H9 (cell line): ENCODE measurements around the gene ACADS. TPM values are rescaled to one million over a fixed set of nuclear protein-coding genes. Genes with fewer than 3 reads are reported as not detected.

Experiments used
- DNase-seq: peaks from one replicate; pipeline ENCODE4 v3.0.0-alpha.2; 2017
- H2AFZ ChIP-seq: one replicate; pipeline ENCODE4 v1.6.1; 2013; ENCODE audit warnings: mild to moderate bottlenecking, low read length, control low read depth, moderate library complexity
- H2AK5ac ChIP-seq: 2 replicates; pipeline ENCODE4 v1.6.1; 2013; ENCODE audit warnings: low read length, control low read depth, mixed read lengths; ENCODE audit not compliant: insufficient read length
- H2BK120ac ChIP-seq: one replicate; pipeline ENCODE4 v1.6.1; 2013; ENCODE audit warnings: low read depth, mild to moderate bottlenecking, low read length, control low read depth, inconsistent platforms; ENCODE audit not compliant: poor library complexity, severe bottlenecking
- H2BK12ac ChIP-seq: 2 replicates; pipeline ENCODE4 v1.6.1; 2013; ENCODE audit warnings: low read length, control low read depth, mixed read lengths, low read depth; ENCODE audit not compliant: insufficient read length
- H2BK15ac ChIP-seq: 2 replicates; pipeline ENCODE4 v1.6.1; 2013; ENCODE audit warnings: low read depth, low read length, control low read depth
- H2BK20ac ChIP-seq: one replicate; pipeline ENCODE4 v1.6.1; 2013; ENCODE audit warnings: low read depth, mild to moderate bottlenecking, low read length, control low read depth, inconsistent platforms; ENCODE audit not compliant: poor library complexity, severe bottlenecking
- H2BK5ac ChIP-seq: 2 replicates; pipeline ENCODE4 v1.6.1; 2013; ENCODE audit warnings: low read length, control low read depth, mixed read lengths; ENCODE audit not compliant: insufficient read length
- H3K14ac ChIP-seq: 2 replicates; pipeline ENCODE4 v1.6.1; 2013; ENCODE audit warnings: low read length, control low read depth; ENCODE audit not compliant: insufficient read depth
- H3K18ac ChIP-seq: 2 replicates; pipeline ENCODE4 v1.6.1; 2013; ENCODE audit warnings: low read depth, mild to moderate bottlenecking, mixed read lengths, low read length, control low read depth; ENCODE audit not compliant: insufficient read length
- H3K23ac ChIP-seq: 2 replicates; pipeline ENCODE4 v1.6.1; 2013; ENCODE audit warnings: low read length, control low read depth, mixed read lengths, low read depth; ENCODE audit not compliant: insufficient read length
- H3K23me2 ChIP-seq: 2 replicates; pipeline ENCODE4 v1.6.1; 2013; ENCODE audit warnings: low read depth, mild to moderate bottlenecking, mixed read lengths, low read length, control low read depth; ENCODE audit not compliant: insufficient read length, poor library complexity, severe bottlenecking
- H3K27ac ChIP-seq: 2 replicates; pipeline ENCODE4 v1.5.1; 2013; ENCODE audit warnings: low read length, control low read depth, mixed read lengths, low read depth; ENCODE audit not compliant: insufficient read length
- H3K27me3 ChIP-seq: 2 replicates; pipeline ENCODE4 v1.6.1; 2013; ENCODE audit warnings: low read length, control low read depth, inconsistent platforms; ENCODE audit not compliant: insufficient read depth
- H3K4ac ChIP-seq: 2 replicates; pipeline ENCODE4 v1.6.1; 2013; ENCODE audit warnings: low read depth, mild to moderate bottlenecking, control low read depth, inconsistent platforms, low read length, moderate library complexity
- H3K4me1 ChIP-seq: 2 replicates; pipeline ENCODE4 v1.6.1; 2013; ENCODE audit warnings: low read length, control low read depth, inconsistent platforms; ENCODE audit not compliant: insufficient read depth
- H3K4me2 ChIP-seq: 2 replicates; pipeline ENCODE4 v1.6.1; 2013; ENCODE audit warnings: low read length, control low read depth, mixed read lengths; ENCODE audit not compliant: insufficient read length, insufficient read depth
- H3K56ac ChIP-seq: 2 replicates; pipeline ENCODE4 v1.6.1; 2013; ENCODE audit warnings: low read depth, mild to moderate bottlenecking, mixed read lengths, low read length, control low read depth; ENCODE audit not compliant: insufficient read length
- H3K79me1 ChIP-seq: 2 replicates; pipeline ENCODE4 v1.6.1; 2013; ENCODE audit warnings: low read depth, mild to moderate bottlenecking, moderate library complexity, low read length, control low read depth, inconsistent platforms; ENCODE audit not compliant: insufficient read depth, poor library complexity, severe bottlenecking
- H3K79me2 ChIP-seq: 2 replicates; pipeline ENCODE4 v1.6.1; 2013; ENCODE audit warnings: low read length, control low read depth, inconsistent platforms; ENCODE audit not compliant: insufficient read depth
- H3K9ac ChIP-seq: 2 replicates; pipeline ENCODE4 v1.6.1; 2013; ENCODE audit warnings: low read length, control low read depth, mixed read lengths; ENCODE audit not compliant: insufficient read length; ENCODE audit errors: extremely low read depth
- H3K9me3 ChIP-seq: one replicate; pipeline ENCODE4 v1.6.1; 2013; ENCODE audit warnings: low read depth, low read length, inconsistent platforms; ENCODE audit not compliant: control insufficient read depth
- H3T11ph ChIP-seq: one replicate; pipeline ENCODE4 v1.6.1; 2013; ENCODE audit warnings: mild to moderate bottlenecking, low read length, control low read depth, inconsistent platforms
- H4K20me1 ChIP-seq: one replicate; pipeline ENCODE4 v1.6.1; 2013; ENCODE audit not compliant: control insufficient read depth, insufficient read length, insufficient read depth
- H4K5ac ChIP-seq: 2 replicates; pipeline ENCODE4 v1.6.1; 2013; ENCODE audit warnings: low read depth, mild to moderate bottlenecking, mixed read lengths, low read length, control low read depth; ENCODE audit not compliant: insufficient read length
- H4K8ac ChIP-seq: replicated peaks from 2 replicates; pipeline ENCODE4 v1.6.1; 2013; ENCODE audit warnings: low read length, control low read depth, mixed read lengths, low read depth; ENCODE audit not compliant: insufficient read length
- H4K91ac ChIP-seq: 2 replicates; pipeline ENCODE4 v1.6.1; 2013; ENCODE audit warnings: low read depth, mild to moderate bottlenecking, moderate library complexity, mixed read lengths, low read length, control low read depth; ENCODE audit not compliant: insufficient read length
- H3K27ac Mint-ChIP-seq, 3 experiments: 2 replicates in 2 of 3; 3 replicates in 1 of 3; pipeline ENCODE4 v1.8.0; 2020 to 2021; ENCODE audit warnings: mixed read lengths in 3 of 3, mild to moderate bottlenecking in 1 of 3, moderate library complexity in 1 of 3
- H3K27me3 Mint-ChIP-seq: 2 replicates; pipeline ENCODE4 v1.8.0; 2021; ENCODE audit warnings: low read depth, mild to moderate bottlenecking, moderate library complexity, mixed read lengths
- H3K36me3 Mint-ChIP-seq, 3 experiments: 2 replicates in 2 of 3; 3 replicates in 1 of 3; pipeline ENCODE4 v1.8.0; 2020 to 2021; ENCODE audit warnings: low read depth in 3 of 3, mixed read lengths in 3 of 3; ENCODE audit not compliant: insufficient read depth in 1 of 3
- H3K4me1 Mint-ChIP-seq, 2 experiments: 2 replicates each; pipeline ENCODE4 v1.8.0; 2020; ENCODE audit warnings: mixed read lengths in 2 of 2
- H3K4me3 Mint-ChIP-seq, 2 experiments: 2 replicates in 1 of 2; 3 replicates in 1 of 2; pipeline ENCODE4 v1.8.0; 2020 to 2021; ENCODE audit warnings: mild to moderate bottlenecking in 2 of 2, mixed read lengths in 2 of 2, moderate library complexity in 1 of 2
- H3K9me3 Mint-ChIP-seq, 2 experiments: 2 replicates in 1 of 2; 3 replicates in 1 of 2; pipeline ENCODE4 v1.8.0; 2020; ENCODE audit warnings: mild to moderate bottlenecking in 2 of 2, mixed read lengths in 2 of 2, moderate library complexity in 1 of 2
- CTCF ChIP-seq: fragments of 200-600 bp; sonication (generic); conservative IDR thresholded peaks from 3 replicates; pipeline ENCODE4 v1.8.0; 2021; ENCODE audit warnings: antibody characterized with exemption, mild to moderate bottlenecking
- WGBS: extraction: QIAGEN DNeasy Blood & Tissue Kit; methylation state at CpG from one replicate; pipeline ENCODE4 v1.1.7; 2013; ENCODE audit warnings: missing lambda C conversion rate, low lambda C conversion rate, mixed read lengths; ENCODE audit not compliant: insufficient read length; ENCODE audit errors: extremely low coverage; 5-methylcytosine and 5-hydroxymethylcytosine counted together
- total RNA-seq: library from RNA; stranded (reverse); gene quantifications from 2 replicates; pipeline ENCODE4 v1.2.1, GENCODE V29; 2021

The ACADS gene
- total RNA-seq, 1 experiment from 2014 or later, result 8.3 TPM

- no peaks in the 10 kb centered on the region; a peak in 1 of 7 replicates for H3K36me3 Mint-ChIP-seq
- H2BK120ac ChIP-seq, result no peak overlapping the region
- H3K9me3 ChIP-seq, result no peaks in the 10 kb centered on the region
- no peaks in the 10 kb centered on the region for H3K9me3 Mint-ChIP-seq
- H3K79me2 ChIP-seq, result no peaks in the 10 kb centered on the region
- H3K4me1 Mint-ChIP-seq, result peaks cover 3 to 4% of the 10 kb centered on the region in 2 experiments; a peak in 3 of 4 replicates
- peak; percentile 38 for DNase-seq
- no peak overlapping the region for H4K91ac ChIP-seq
- H3K4me3 Mint-ChIP-seq, result no peak overlapping the region
- no peak overlapping the region for H2AFZ ChIP-seq
- H3K27me3 Mint-ChIP-seq, result no peaks in the 10 kb centered on the region; the same call in 1 of the 2 replicates
- no peak overlapping the region for H2BK5ac ChIP-seq
- no peak for TF ChIP-seq CTCF
- no peaks in the 10 kb centered on the region for H3K4me1 ChIP-seq
- no peak overlapping the region for H3K4ac ChIP-seq
- H3K27ac ChIP-seq, result no peak overlapping the region
- H4K5ac ChIP-seq, result no peak overlapping the region
- H3K14ac ChIP-seq, result no peak overlapping the region
- no peak overlapping the region for H3K18ac ChIP-seq
- peak overlapping the region in 2 of 3 experiments; percentile 19 to 27; a peak in 2 of 7 replicates for H3K27ac Mint-ChIP-seq
- no peak overlapping the region for H3K4me2 ChIP-seq
- H3K23me2 ChIP-seq, result no peaks in the 10 kb centered on the region
- H4K8ac ChIP-seq, result no peak overlapping the region
- H2BK20ac ChIP-seq, result no peak overlapping the region
- H3K79me1 ChIP-seq, result no peaks in the 10 kb centered on the region
- no peak overlapping the region for H2AK5ac ChIP-seq
- H3K56ac ChIP-seq, result no peak overlapping the region
- no peak overlapping the region for H2BK15ac ChIP-seq
- no peak overlapping the region for H2BK12ac ChIP-seq
- no peak overlapping the region for H3T11ph ChIP-seq
- H3K9ac ChIP-seq, result no peak overlapping the region
- no peaks in the 10 kb centered on the region for H3K27me3 ChIP-seq
- no CpG with 5 or more reads among the region's 5 CpGs for WGBS
- H4K20me1 ChIP-seq, result no peaks in the 10 kb centered on the region
- H3K23ac ChIP-seq, result no peak overlapping the region
Observed at GRCh38 chr12:120680165-120680738, 45.4 kb upstream of the ACADS start.
